ENCODE results near the gene SPATS2L. TPM values are rescaled to one million over a fixed set of nuclear protein-coding genes. Genes with fewer than 3 reads are reported as not detected.

The SPATS2L gene
- total RNA-seq, 4 donors from 2014 or later, result 60.7 to 81.3 (median 61.3) TPM

GRCh38 chr2:200274116-200275075, 32.1 kb upstream of the SPATS2L start:
- TF ChIP-seq POLR2A (IDR thresholded peaks at IDR 0.05), result no peak
- TF ChIP-seq CTCF (IDR thresholded peaks at IDR 0.05), result no peak
- DNase-seq (ENCODE audit: low spot score in 2 of 2), result no peak
- no peak overlapping the region for H3K4me3 ChIP-seq (ENCODE audit: low read depth, poor library complexity, severe bottlenecking)
- 72% methylated on average over 7 of the region's 7 CpGs for WGBS, 2 donors
- intact Hi-C loops (cut with DNase I; ENCODE audit: low total_unique reads), result no loop called here

GRCh38 chr2:200275295-200276013, 31.0 kb upstream of the SPATS2L start:
- WGBS, 2 donors, result 47 to 68% methylated on average over 5 of the region's 5 CpGs
- TF ChIP-seq CTCF (IDR thresholded peaks at IDR 0.05) (no peak), POLR2A (IDR thresholded peaks at IDR 0.05) (no peak)
- intact Hi-C loops (cut with DNase I; ENCODE audit: low total_unique reads), result no loop called here
- DNase-seq (ENCODE audit: low spot score in 2 of 2), result no peak
- H3K4me3 ChIP-seq (ENCODE audit: low read depth, poor library complexity, severe bottlenecking), result no peak overlapping the region

GRCh38 chr2:200276472-200276871, 30.0 kb upstream of the SPATS2L start:
- no peak for DNase-seq (ENCODE audit: low spot score in 2 of 2)
- 96 to 97% methylated on average over 2 of the region's 2 CpGs for WGBS, 2 donors
- H3K4me3 ChIP-seq (ENCODE audit: low read depth, poor library complexity, severe bottlenecking), result no peak overlapping the region
- intact Hi-C loops (cut with DNase I; ENCODE audit: low total_unique reads), result no loop called here
- TF ChIP-seq POLR2A (IDR thresholded peaks at IDR 0.05), result no peak
- TF ChIP-seq CTCF (IDR thresholded peaks at IDR 0.05), result no peak

GRCh38 chr2:200278694-200279316, 27.7 kb upstream of the SPATS2L start:
- DNase-seq (ENCODE audit: low spot score in 2 of 2), result no peak
- TF ChIP-seq CTCF (IDR thresholded peaks at IDR 0.05) (no peak), POLR2A (IDR thresholded peaks at IDR 0.05) (no peak)
- intact Hi-C loops (cut with DNase I; ENCODE audit: low total_unique reads), result no loop called here
- no peak overlapping the region for H3K4me3 ChIP-seq (ENCODE audit: low read depth, poor library complexity, severe bottlenecking)
- 46 to 59% methylated on average over 6 of the region's 6 CpGs for WGBS, 2 donors

- no peak for DNase-seq (ENCODE audit: low spot score in 2 of 2)
- no peak overlapping the region for H3K4me3 ChIP-seq (ENCODE audit: low read depth, poor library complexity, severe bottlenecking)
- intact Hi-C loops (cut with DNase I; ENCODE audit: low total_unique reads), result no loop called here
- no peak for TF ChIP-seq CTCF (IDR thresholded peaks at IDR 0.05)
- TF ChIP-seq POLR2A (IDR thresholded peaks at IDR 0.05), result no peak
Observed at GRCh38 chr2:200279857-200280256, 26.6 kb upstream of the SPATS2L start.

Measured in lower leg skin (tissue), 4 donors.